Endothelial cell of umbilical vein (primary cell): Measurements from ENCODE around the gene GPR153. TPM values are rescaled to one million over a fixed set of nuclear protein-coding genes. Genes with fewer than 3 reads are reported as not detected.

Experiments
- BruUV-seq: library from RNA; stranded (reverse); fragments of 400-500 nt; replicated peaks from 2 replicates; lab custom pipeline; 2021; lab: Mats Ljungman, UMichigan
- CTCF ChIA-PET: fragments of 300-600, 350-600 bp; sonication (Branson Sonifier 250); formaldehyde crosslinking; loops from one replicate; lab custom pipeline; 2021; ENCODE audit warnings: antibody characterized with exemption, inconsistent platforms; lab: Charles Lee
- POLR2A ChIA-PET: fragments of 300-600, 350-600 bp; sonication (Branson Sonifier 250); formaldehyde crosslinking; loops from one replicate; lab custom pipeline; 2021; ENCODE audit warnings: antibody characterized with exemption, inconsistent platforms; lab: Charles Lee
- DNase-seq: peaks from one replicate; pipeline ENCODE4 v3.0.0-alpha.2; 2011; ENCODE audit warnings: low read depth, low spot score
- FAIRE-seq: peaks from 2 replicates; lab custom pipeline; 2011; peaks lifted over from hg19 to GRCh38; lab: Jason Lieb, UNC
- H2AFZ ChIP-seq: 2 replicates; pipeline ENCODE4 v1.6.0; 2012; ENCODE audit warnings: low read depth, low read length, control low read depth, inconsistent platforms
- H3K27ac ChIP-seq: 2 replicates; pipeline ENCODE4 v1.5.1; 2011; ENCODE audit warnings: low read depth, mild to moderate bottlenecking, control low read depth, low read length, moderate library complexity; ENCODE audit not compliant: insufficient read depth
- H3K27me3 ChIP-seq, 2 experiments: 2 replicates each; pipeline versions ENCODE4 v1.6.0 to v1.6.1; 2011; ENCODE audit warnings: low read length in 2 of 2, mixed read lengths in 1 of 2; ENCODE audit not compliant: control insufficient read depth in 2 of 2, insufficient read depth in 2 of 2
- H3K36me3 ChIP-seq, 2 experiments: 2 replicates in 1 of 2; 3 replicates in 1 of 2; pipeline ENCODE4 v1.5.1; 2011; ENCODE audit warnings: low read length in 2 of 2, mild to moderate bottlenecking in 1 of 2, moderate library complexity in 1 of 2; ENCODE audit not compliant: control insufficient read depth in 2 of 2, insufficient read depth in 2 of 2; ENCODE audit errors: extremely low read depth in 1 of 2
- H3K4me1 ChIP-seq: 3 replicates; pipeline ENCODE4 v1.5.1; 2011; ENCODE audit warnings: mild to moderate bottlenecking, low read length; ENCODE audit not compliant: control insufficient read depth, insufficient read depth; ENCODE audit errors: extremely low read depth
- H3K4me2 ChIP-seq: 2 replicates; pipeline ENCODE4 v1.6.1; 2011; ENCODE audit warnings: low read length, control low read depth, mixed read lengths; ENCODE audit not compliant: insufficient read depth
- H3K4me3 ChIP-seq, 3 experiments: fragments of 200-600 bp in 1 of 3; sonication (generic), shearing (Covaris generic) in 1 of 3; replicated peaks in 1 of 3; 2 replicates each; pipeline ENCODE4 v1.5.1; 2011 to 2016; ENCODE audit warnings: control low read depth in 3 of 3, low read length in 3 of 3, mild to moderate bottlenecking in 2 of 3, inconsistent platforms in 1 of 3, low read depth in 1 of 3, moderate library complexity in 1 of 3; ENCODE audit not compliant: insufficient read depth in 1 of 3
- H3K79me2 ChIP-seq: 2 replicates; pipeline ENCODE4 v1.6.0; 2012; ENCODE audit warnings: low read length, inconsistent platforms; ENCODE audit not compliant: control insufficient read depth, insufficient read depth
- H3K9ac ChIP-seq: replicated peaks from 2 replicates; pipeline ENCODE3; 2011; ENCODE audit warnings: low read length, control low read depth; ENCODE audit not compliant: insufficient read depth; ENCODE audit errors: extremely low read depth
- H3K9me1 ChIP-seq: replicated peaks from 3 replicates; pipeline ENCODE4 v1.6.0; 2011; ENCODE audit warnings: mild to moderate bottlenecking, low read length; ENCODE audit not compliant: control insufficient read depth, insufficient read depth; ENCODE audit errors: extremely low read depth
- H3K9me3 ChIP-seq: replicated peaks from 2 replicates; pipeline ENCODE4 v1.5.1; 2012; ENCODE audit warnings: low read length, inconsistent platforms; ENCODE audit not compliant: control insufficient read depth, insufficient read depth
- H4K20me1 ChIP-seq: replicated peaks from 2 replicates; pipeline ENCODE3; 2011; ENCODE audit warnings: mild to moderate bottlenecking, low read length; ENCODE audit not compliant: control insufficient read depth, insufficient read depth; ENCODE audit errors: extremely low read depth
- EZH2 ChIP-seq: IDR thresholded peaks from 2 replicates; pipeline ENCODE4 v1.6.1; 2012; ENCODE audit warnings: borderline replicate concordance, low read depth, mild to moderate bottlenecking, moderate library complexity, low read length, inconsistent platforms; ENCODE audit not compliant: severe bottlenecking
- FOS ChIP-seq: IDR thresholded peaks from 2 replicates; pipeline ENCODE4 v1.6.1; 2011; ENCODE audit warnings: mild to moderate bottlenecking, low read length, moderate library complexity, borderline replicate concordance; ENCODE audit not compliant: insufficient read depth
- GATA2 ChIP-seq: IDR thresholded peaks from 2 replicates; pipeline ENCODE4 v1.7.0; 2011; ENCODE audit warnings: low read depth, mild to moderate bottlenecking, moderate library complexity, mixed read lengths, low read length; ENCODE audit not compliant: insufficient read length, insufficient read depth
- JUN ChIP-seq: IDR thresholded peaks from 2 replicates; pipeline ENCODE4 v1.6.1; 2011; ENCODE audit warnings: borderline replicate concordance, low read depth; ENCODE audit not compliant: insufficient read length, insufficient read depth
- MYC ChIP-seq: IDR thresholded peaks from one replicate; pipeline ENCODE4 v1.6.1; 2011; ENCODE audit warnings: mild to moderate bottlenecking, low read depth, low read length
- POLR2A ChIP-seq: IDR thresholded peaks from 2 replicates; pipeline ENCODE4 v1.6.1; 2012; ENCODE audit warnings: low read depth, mild to moderate bottlenecking, control low read depth, low read length
- POLR2AphosphoS5 ChIP-seq: IDR thresholded peaks from 2 replicates; pipeline ENCODE4 v1.6.1; 2012; ENCODE audit warnings: low read depth, mild to moderate bottlenecking, control low read depth, low read length, moderate library complexity; ENCODE audit not compliant: insufficient read depth
- dilution Hi-C: fragments of 300-500 bp; cut with MboI; formaldehyde crosslinking; loops from one replicate; pipeline ENCODE4 v1.15.0; 2019; ENCODE audit warnings: low sequenced_read_pairs; ENCODE audit not compliant: extremely low pct_ligation_motif_present
- intact Hi-C: fragments of 100-400 bp; cut with micrococcal nuclease; formaldehyde crosslinking; loops from one replicate; pipeline ENCODE4 v1.10.0; 2022
- polyA plus RNA-seq, 4 experiments: library from polyadenylated mRNA; depleted of rRNA in 3 of 4; stranded (reverse) in 3 of 4; unstranded in 1 of 4; fragments of >200 nt; gene quantifications; 2 replicates each; pipeline versions ENCODE4 v1.2.1 to v1.2.3, GENCODE V29; 2011 to 2012; ENCODE audit warnings: missing spikeins in 1 of 4
- total RNA-seq: library from RNA; stranded (reverse); gene quantifications from 2 replicates; pipeline ENCODE4 v1.2.3, GENCODE V29; 2021
- TF ChIP-seq, protein P1 (sequence below): IDR thresholded peaks from 2 replicates; pipeline ENCODE4 v1.6.1; 2011; ENCODE audit not compliant: insufficient read depth, insufficient read length
- TF ChIP-seq, protein P2 (sequence below), 2 donors: IDR thresholded peaks; 1 replicate in 1 of 2; 2 replicates in 1 of 2; pipeline ENCODE4 v1.5.1; 2011; ENCODE audit warnings: low read length in 2 of 2, mild to moderate bottlenecking in 2 of 2, moderate library complexity in 2 of 2, control low read depth in 1 of 2, inconsistent platforms in 1 of 2, low read depth in 1 of 2; ENCODE audit not compliant: insufficient read depth in 1 of 2; ENCODE audit errors: extremely low read depth in 1 of 2

The GPR153 gene
- total and polyA plus RNA-seq, 2 donors (not counting 3 experiments of a cell fraction or from before 2014, with no cell fraction given): 3.1 to 3.9 TPM

DNA sequence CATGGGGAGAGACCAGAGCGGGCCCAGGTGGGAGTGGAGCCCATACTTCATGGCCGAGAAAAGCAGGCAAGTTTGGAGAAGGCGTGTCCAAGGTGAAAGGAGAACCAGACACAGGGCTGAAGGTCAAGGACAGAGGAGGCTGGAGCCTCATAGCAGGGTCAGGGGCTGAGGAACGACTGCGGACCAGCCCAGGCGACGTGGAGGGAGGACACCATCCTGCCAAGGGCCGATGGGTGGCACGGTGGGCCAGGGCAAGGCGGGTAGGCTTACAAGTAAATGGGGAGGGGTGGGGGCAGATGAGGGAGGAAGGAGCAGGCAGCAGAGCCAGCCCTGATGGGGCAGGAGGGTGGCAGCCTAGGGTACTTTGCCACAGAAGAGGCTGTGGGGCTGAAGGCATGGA is 18.2 kb upstream of the GPR153 start:
- Histone ChIP-seq H3K4me2 (no peak overlapping the region), H3K9me1 (no peaks in the 10 kb centered on the region), H3K27ac (no peak overlapping the region), H4K20me1 (no peaks in the 10 kb centered on the region), H3K9ac (no peak overlapping the region), H3K79me2 (no peaks in the 10 kb centered on the region), H3K27me3 (no peaks in the 10 kb centered on the region), H3K4me1 (no peaks in the 10 kb centered on the region), H2AFZ (no peak overlapping the region), H3K4me3 (no peak overlapping the region), H3K36me3 (no peaks in the 10 kb centered on the region), H3K9me3 (no peaks in the 10 kb centered on the region)
- no peak for FAIRE-seq
- ChIA-PET CTCF (interaction anchor here (1.4 kb wide), 1 partner anchor 13 kb away, joined by 3 read pairs; no protein-coding TSS in a partner anchor), POLR2A (no interaction called here)
- DNase-seq: no peak
- dilution Hi-C loops (no loop called here), intact Hi-C loops (no loop called here)
- TF ChIP-seq POLR2AphosphoS5 (no peak), MYC (no peak), JUN (no peak), FOS (no peak), GATA2 (no peak), EZH2 (no peak), POLR2A (no peak)
- TF ChIP-seq, protein P1, sequence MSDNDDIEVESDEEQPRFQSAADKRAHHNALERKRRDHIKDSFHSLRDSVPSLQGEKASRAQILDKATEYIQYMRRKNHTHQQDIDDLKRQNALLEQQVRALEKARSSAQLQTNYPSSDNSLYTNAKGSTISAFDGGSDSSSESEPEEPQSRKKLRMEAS: no peak
- TF ChIP-seq, protein P2, sequence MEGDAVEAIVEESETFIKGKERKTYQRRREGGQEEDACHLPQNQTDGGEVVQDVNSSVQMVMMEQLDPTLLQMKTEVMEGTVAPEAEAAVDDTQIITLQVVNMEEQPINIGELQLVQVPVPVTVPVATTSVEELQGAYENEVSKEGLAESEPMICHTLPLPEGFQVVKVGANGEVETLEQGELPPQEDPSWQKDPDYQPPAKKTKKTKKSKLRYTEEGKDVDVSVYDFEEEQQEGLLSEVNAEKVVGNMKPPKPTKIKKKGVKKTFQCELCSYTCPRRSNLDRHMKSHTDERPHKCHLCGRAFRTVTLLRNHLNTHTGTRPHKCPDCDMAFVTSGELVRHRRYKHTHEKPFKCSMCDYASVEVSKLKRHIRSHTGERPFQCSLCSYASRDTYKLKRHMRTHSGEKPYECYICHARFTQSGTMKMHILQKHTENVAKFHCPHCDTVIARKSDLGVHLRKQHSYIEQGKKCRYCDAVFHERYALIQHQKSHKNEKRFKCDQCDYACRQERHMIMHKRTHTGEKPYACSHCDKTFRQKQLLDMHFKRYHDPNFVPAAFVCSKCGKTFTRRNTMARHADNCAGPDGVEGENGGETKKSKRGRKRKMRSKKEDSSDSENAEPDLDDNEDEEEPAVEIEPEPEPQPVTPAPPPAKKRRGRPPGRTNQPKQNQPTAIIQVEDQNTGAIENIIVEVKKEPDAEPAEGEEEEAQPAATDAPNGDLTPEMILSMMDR (IDR thresholded peaks at IDR 0.05; ENCODE audit: extremely low read depth in 1 of 2, insufficient read depth in 1 of 2, low read depth in 1 of 2, low read length in 2 of 2): no peak
- BruUV-seq: no TSS peak
